IMR-90 (cell line): ENCODE data around the gene GNB1L.

Experiments
- CEBPB ChIP-seq: IDR thresholded peaks from 2 replicates; pipeline ENCODE4 v1.6.1; 2012; ENCODE audit warnings: low read depth, low read length, improper control_type of control experiment
- CHD1 ChIP-seq: IDR thresholded peaks from 2 replicates; pipeline ENCODE4 v1.6.1; 2012; ENCODE audit warnings: low read depth, low read length, improper control_type of control experiment
- CTCF ChIP-seq: conservative IDR thresholded peaks from 2 replicates; pipeline ENCODE4 v1.5.1; 2012; ENCODE audit warnings: mild to moderate bottlenecking, low read depth, low read length, improper control_type of control experiment
- MAZ ChIP-seq: IDR thresholded peaks from 2 replicates; pipeline ENCODE4 v1.6.1; 2012; ENCODE audit warnings: low read depth, mild to moderate bottlenecking, low read length, improper control_type of control experiment, moderate library complexity, borderline replicate concordance
- POLR2A ChIP-seq: IDR thresholded peaks from 2 replicates; pipeline ENCODE4 v1.6.1; 2012; ENCODE audit warnings: mild to moderate bottlenecking, low read depth, low read length
- RAD21 ChIP-seq: IDR thresholded peaks from 2 replicates; pipeline ENCODE4 v1.6.1; 2012; ENCODE audit warnings: low read length, improper control_type of control experiment
- SMC3 ChIP-seq: fragments of 150-350 bp; IDR thresholded peaks from 2 replicates; pipeline ENCODE4 v1.6.1; 2016; ENCODE audit warnings: low read depth, mild to moderate bottlenecking, antibody characterized with exemption, low read length, moderate library complexity

- no peak for TF ChIP-seq CTCF
- no peak for TF ChIP-seq CHD1
- no peak for TF ChIP-seq MAZ
- no peak for TF ChIP-seq POLR2A
- TF ChIP-seq RAD21 = no peak
- no peak for TF ChIP-seq CEBPB
- TF ChIP-seq SMC3 = no peak
Observed at GRCh38 chr22:19889951-19890350, 35.3 kb upstream of the GNB1L start.
